Suprapubic skin (tissue), 4 donors: ENCODE results near the gene GNPTAB. TPM values are rescaled to one million over a fixed set of nuclear protein-coding genes. Genes with fewer than 3 reads are reported as not detected.

Experiments
- DNase-seq, 2 donors: peaks; one replicate each; pipeline ENCODE4 v3.0.0-alpha.2; 2019; ENCODE audit warnings: low spot score in 2 of 2
- H3K27ac ChIP-seq: fragments of 200-600 bp; sonication (generic); one replicate; pipeline ENCODE4 v1.5.1; 2019
- H3K27me3 ChIP-seq: fragments of 200-600 bp; sonication (generic); one replicate; pipeline ENCODE4 v1.5.1; 2019
- H3K36me3 ChIP-seq: fragments of 200-600 bp; sonication (generic); one replicate; pipeline ENCODE4 v1.5.1; 2019
- H3K4me1 ChIP-seq: fragments of 200-600 bp; sonication (generic); one replicate; pipeline ENCODE4 v1.5.1; 2019
- H3K4me3 ChIP-seq: fragments of 200-600 bp; sonication (generic); one replicate; pipeline ENCODE4 v1.5.1; 2019; ENCODE audit warnings: mild to moderate bottlenecking
- H3K9me3 ChIP-seq: fragments of 200-600 bp; sonication (generic); one replicate; pipeline ENCODE4 v1.5.1; 2019
- EP300 ChIP-seq: sonication (generic); formaldehyde crosslinking; IDR thresholded peaks from one replicate; pipeline ENCODE4 v1.6.1; 2017; ENCODE audit warnings: antibody characterized with exemption
- POLR2A ChIP-seq, 2 donors: fragments of 450-650 bp; IDR thresholded peaks; one replicate each; pipeline ENCODE4 v1.6.1; 2017; ENCODE audit warnings: antibody characterized with exemption in 2 of 2, mild to moderate bottlenecking in 2 of 2, moderate library complexity in 2 of 2
- POLR2AphosphoS5 ChIP-seq, 3 donors: sonication (generic); formaldehyde crosslinking; IDR thresholded peaks; one replicate each; pipeline ENCODE4 v1.6.1; 2017; ENCODE audit warnings: antibody characterized with exemption in 3 of 3
- WGBS: methylation state at CpG from one replicate; pipeline ENCODE4 v1.1.5; 2018; 5-methylcytosine and 5-hydroxymethylcytosine counted together
- total RNA-seq, 4 donors: library from RNA; depleted of rRNA; stranded (reverse); fragments of >200 nt; gene quantifications; one replicate each; pipeline ENCODE4 v1.1.0, GENCODE V29; 2016
- TF ChIP-seq, protein P1 (sequence below), 2 donors: fragments of 200-600 bp in 1 of 2; fragments of 450-650 bp in 1 of 2; sonication (generic) in 1 of 2; IDR thresholded peaks; one replicate each; pipeline ENCODE4 v1.5.1; 2016 to 2019; ENCODE audit warnings: antibody characterized with exemption in 2 of 2, mild to moderate bottlenecking in 1 of 2, moderate library complexity in 1 of 2

Gene GNPTAB
- total RNA-seq, 4 donors from 2014 or later: 25.0 to 68.2 (median 45.8) TPM

DNA sequence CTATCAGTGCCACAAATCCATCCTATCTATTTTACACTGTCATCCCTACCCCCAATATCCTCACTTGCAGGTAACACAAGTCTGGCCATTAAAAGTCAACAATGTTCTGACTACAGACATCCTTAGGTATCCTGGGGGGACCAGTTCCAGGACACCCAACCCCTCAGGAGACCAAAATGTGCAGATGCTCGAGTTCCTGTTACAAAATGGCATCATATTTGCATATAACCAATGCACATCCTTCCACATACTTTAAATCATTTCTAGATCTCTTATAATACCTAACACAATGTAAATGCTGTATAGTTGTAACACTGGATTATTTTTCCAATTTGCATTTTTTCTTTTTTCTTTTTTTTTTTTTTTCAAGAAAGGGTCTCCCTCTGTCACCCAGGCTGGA lies 98.4 kb downstream of the GNPTAB start:
- no peaks in the 10 kb centered on the region for H3K9me3 ChIP-seq
- WGBS: 90% methylated on average over 1 of the region's 1 CpG
- DNase-seq: no peak
- no peak for TF ChIP-seq POLR2AphosphoS5 (IDR thresholded peaks at IDR 0.05)
- TF ChIP-seq, protein P1, sequence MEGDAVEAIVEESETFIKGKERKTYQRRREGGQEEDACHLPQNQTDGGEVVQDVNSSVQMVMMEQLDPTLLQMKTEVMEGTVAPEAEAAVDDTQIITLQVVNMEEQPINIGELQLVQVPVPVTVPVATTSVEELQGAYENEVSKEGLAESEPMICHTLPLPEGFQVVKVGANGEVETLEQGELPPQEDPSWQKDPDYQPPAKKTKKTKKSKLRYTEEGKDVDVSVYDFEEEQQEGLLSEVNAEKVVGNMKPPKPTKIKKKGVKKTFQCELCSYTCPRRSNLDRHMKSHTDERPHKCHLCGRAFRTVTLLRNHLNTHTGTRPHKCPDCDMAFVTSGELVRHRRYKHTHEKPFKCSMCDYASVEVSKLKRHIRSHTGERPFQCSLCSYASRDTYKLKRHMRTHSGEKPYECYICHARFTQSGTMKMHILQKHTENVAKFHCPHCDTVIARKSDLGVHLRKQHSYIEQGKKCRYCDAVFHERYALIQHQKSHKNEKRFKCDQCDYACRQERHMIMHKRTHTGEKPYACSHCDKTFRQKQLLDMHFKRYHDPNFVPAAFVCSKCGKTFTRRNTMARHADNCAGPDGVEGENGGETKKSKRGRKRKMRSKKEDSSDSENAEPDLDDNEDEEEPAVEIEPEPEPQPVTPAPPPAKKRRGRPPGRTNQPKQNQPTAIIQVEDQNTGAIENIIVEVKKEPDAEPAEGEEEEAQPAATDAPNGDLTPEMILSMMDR (IDR thresholded peaks at IDR 0.05): no peak
- no peak for TF ChIP-seq EP300
- H3K4me3 ChIP-seq: no peak overlapping the region
- no peaks in the 10 kb centered on the region for H3K4me1 ChIP-seq
- peaks cover 17% of the 10 kb centered on the region for H3K36me3 ChIP-seq
- H3K27me3 ChIP-seq: no peaks in the 10 kb centered on the region
- H3K27ac ChIP-seq: no peak overlapping the region

DNA sequence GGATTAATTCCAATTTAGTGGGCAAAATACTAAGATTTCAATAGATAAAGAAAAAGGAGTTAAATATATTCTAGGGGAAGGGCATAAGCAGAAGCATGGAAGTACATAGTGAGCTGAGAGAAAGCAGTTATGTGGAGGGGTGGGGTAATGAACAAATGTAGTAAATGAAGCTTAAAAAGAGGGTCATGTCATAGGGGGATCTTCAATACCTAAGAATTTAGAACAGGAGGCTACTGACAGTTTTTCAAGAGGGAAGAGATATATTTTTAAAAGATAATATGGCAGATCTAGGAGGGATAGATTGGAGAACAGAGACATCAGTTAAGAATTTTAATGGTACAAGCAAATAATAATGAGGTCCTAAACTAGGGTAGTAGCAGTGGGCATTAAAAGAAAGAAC lies 100.9 kb downstream of the GNPTAB start:
- Histone ChIP-seq H3K36me3 (peaks cover 31% of the 10 kb centered on the region), H3K4me3 (no peak overlapping the region), H3K27me3 (no peaks in the 10 kb centered on the region), H3K9me3 (no peaks in the 10 kb centered on the region), H3K27ac (no peak overlapping the region), H3K4me1 (no peaks in the 10 kb centered on the region)
- no peak for DNase-seq
- TF ChIP-seq EP300 (no peak), POLR2AphosphoS5 (IDR thresholded peaks at IDR 0.05) (no peak), POLR2A (IDR thresholded peaks at IDR 0.05) (no peak)
- TF ChIP-seq, protein P1 (IDR thresholded peaks at IDR 0.05): no peak

DNA sequence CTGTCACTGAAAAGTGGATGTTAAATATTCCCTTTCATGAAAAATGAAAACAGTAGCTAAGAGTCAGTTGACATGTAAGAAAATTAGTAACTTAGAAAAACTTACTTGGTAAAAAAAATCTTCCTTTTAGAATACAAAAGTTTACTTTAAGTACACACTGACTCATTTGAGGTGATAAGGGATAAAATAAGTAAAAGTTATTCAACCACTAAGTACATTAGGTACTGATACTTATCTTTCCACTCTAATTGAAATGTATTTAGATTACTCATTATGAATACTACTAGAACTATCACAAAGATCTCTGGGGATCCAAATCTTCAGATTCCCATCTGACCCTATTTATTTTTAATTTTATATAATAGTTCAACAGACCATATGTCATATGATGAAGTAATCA lies 103.7 kb downstream of the GNPTAB start:
- no peak overlapping the region for H3K4me3 ChIP-seq
- H3K36me3 ChIP-seq: peaks cover 37% of the 10 kb centered on the region
- no peaks in the 10 kb centered on the region for H3K9me3 ChIP-seq
- no peaks in the 10 kb centered on the region for H3K4me1 ChIP-seq
- H3K27me3 ChIP-seq: no peaks in the 10 kb centered on the region
- TF ChIP-seq, protein P1 (IDR thresholded peaks at IDR 0.05): no peak
- TF ChIP-seq POLR2AphosphoS5 (IDR thresholded peaks at IDR 0.05) (no peak), EP300 (no peak), POLR2A (IDR thresholded peaks at IDR 0.05) (no peak)
- no peak overlapping the region for H3K27ac ChIP-seq
- DNase-seq: no peak

DNA sequence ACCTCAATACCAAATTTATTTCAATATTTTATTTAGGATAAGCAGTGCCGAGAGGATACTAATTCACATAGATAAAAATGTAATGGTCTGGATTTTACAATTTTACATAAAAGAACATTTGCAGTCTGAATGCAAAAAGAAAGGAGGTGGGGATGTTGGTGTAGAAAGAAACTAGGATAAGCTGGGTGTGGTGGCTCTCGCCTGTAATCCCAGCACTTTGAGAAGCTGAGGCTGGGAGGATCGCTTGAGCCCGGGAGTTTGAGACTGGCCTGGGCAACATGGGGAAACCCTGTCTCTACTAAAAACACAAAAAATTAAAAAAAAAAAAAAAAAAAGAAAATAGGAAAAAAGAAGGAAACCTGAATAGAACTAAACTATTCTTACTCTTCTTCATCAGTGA lies 108.4 kb downstream of the GNPTAB start:
- Histone ChIP-seq H3K4me3 (no peak overlapping the region), H3K9me3 (no peaks in the 10 kb centered on the region), H3K4me1 (no peaks in the 10 kb centered on the region), H3K27me3 (no peaks in the 10 kb centered on the region), H3K27ac (no peak overlapping the region), H3K36me3 (peaks cover 31% of the 10 kb centered on the region)
- TF ChIP-seq, protein P1 (IDR thresholded peaks at IDR 0.05): no peak
- TF ChIP-seq EP300: no peak
- TF ChIP-seq POLR2AphosphoS5 (IDR thresholded peaks at IDR 0.05): no peak
- TF ChIP-seq POLR2A (IDR thresholded peaks at IDR 0.05): no peak
- 95% methylated on average over 4 of the region's 4 CpGs for WGBS
- no peak for DNase-seq

DNA sequence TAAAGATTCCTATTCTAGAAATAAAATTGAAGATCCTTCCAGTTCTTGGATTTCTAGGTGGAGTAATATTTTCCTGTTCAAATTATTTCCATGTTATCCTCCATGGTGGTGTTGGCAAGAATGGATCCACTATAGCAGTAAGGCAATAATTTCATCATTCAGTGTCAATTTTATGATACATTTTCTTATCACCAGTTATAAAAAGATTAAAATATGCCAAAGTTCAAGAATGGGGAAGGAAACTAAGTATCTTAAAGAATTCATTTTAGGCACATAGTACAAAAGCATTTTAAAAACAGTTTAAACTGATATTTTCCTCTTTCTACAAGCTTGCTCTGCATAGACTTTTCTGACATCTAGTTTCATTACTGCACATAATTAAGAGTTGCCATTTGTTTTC lies 110.6 kb downstream of the GNPTAB start:
- no peaks in the 10 kb centered on the region for H3K27me3 ChIP-seq
- TF ChIP-seq, protein P1 (IDR thresholded peaks at IDR 0.05): no peak
- no peak for TF ChIP-seq EP300
- TF ChIP-seq POLR2A (IDR thresholded peaks at IDR 0.05): no peak
- no peak for TF ChIP-seq POLR2AphosphoS5 (IDR thresholded peaks at IDR 0.05)
- no peak overlapping the region for H3K4me3 ChIP-seq
- H3K27ac ChIP-seq: no peak overlapping the region
- no peak for DNase-seq
- no peaks in the 10 kb centered on the region for H3K9me3 ChIP-seq
- peaks cover 18% of the 10 kb centered on the region for H3K36me3 ChIP-seq
- peaks cover 4% of the 10 kb centered on the region for H3K4me1 ChIP-seq
